Right renal cortex interstitium (tissue), 3 donors: ENCODE measurements around the gene OR2J3. TPM values are rescaled to one million over a fixed set of nuclear protein-coding genes. Genes with fewer than 3 reads are reported as not detected.
"Not testable (repeated sequence)": the region's sequence is repeated elsewhere in the genome, so short reads cannot be mapped to it uniquely, and the experiment has no call there.

ENCODE experiments used
- DNase-seq, 3 donors: peaks; one replicate each; pipeline ENCODE4 v3.0.0-alpha.2; 2013; ENCODE audit warnings: low read depth in 3 of 3, low spot score in 2 of 3
- polyA plus RNA-seq, 3 donors: library from polyadenylated mRNA; unstranded; fragments of 120-200 nt; gene quantifications; one replicate each; pipeline ENCODE4 v1.2.1, GENCODE V29; 2013; ENCODE audit not compliant: insufficient read length in 3 of 3

Gene OR2J3
- polyA plus RNA-seq, 3 donors: not detected

DNA sequence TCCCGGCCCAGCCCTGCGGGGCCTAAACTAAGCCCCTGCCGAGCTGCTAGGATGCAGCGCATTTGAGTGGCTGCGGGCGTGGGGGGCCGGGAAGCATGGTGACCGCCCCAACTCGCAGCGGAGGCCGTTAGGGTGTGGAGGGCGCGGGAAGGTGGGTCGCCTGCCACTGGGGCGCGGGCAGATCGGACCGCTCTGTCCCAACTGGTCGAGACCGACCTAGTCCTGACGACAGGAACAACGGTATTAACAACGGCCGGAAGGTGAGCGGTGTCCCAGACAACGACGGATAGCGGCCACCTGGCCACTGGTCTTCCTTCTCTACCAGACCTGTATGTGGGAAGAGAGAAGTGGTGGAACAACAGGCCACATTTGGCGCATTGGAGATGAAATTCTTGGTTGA, 52.1 kb downstream of the OR2J3 start:
- DNase-seq: not testable (repeated sequence)

Other genes starting within 250 kb of the OR2J3 start
- gene TRIM27, start 184.1 kb upstream of the OR2J3 start, polyA plus RNA-seq: 10 to 100 TPM; 70.2 to 75.6 (median 70.4) TPM
- 1 to 10 TPM; 6.3 to 8.0 (median 6.5) TPM for gene ZNF311, start 102.7 kb upstream of the OR2J3 start, polyA plus RNA-seq
- not detected for gene OR2W1, start 62.9 kb upstream of the OR2J3 start, polyA plus RNA-seq
- gene OR2B3, start 20.7 kb upstream of the OR2J3 start, polyA plus RNA-seq: not detected
- gene OR2J1, start 8.6 kb upstream of the OR2J3 start, polyA plus RNA-seq: not detected
- not detected for gene OR2J2, start 62.8 kb downstream of the OR2J3 start, polyA plus RNA-seq
- under 1 TPM; 0.04 to 0.08 (median 0.06) TPM for gene OR14J1, start 193.6 kb downstream of the OR2J3 start, polyA plus RNA-seq